ENCODE data around the gene GPRASP2. TPM values are rescaled to one million over a fixed set of nuclear protein-coding genes. Genes with fewer than 3 reads are reported as not detected.

GPRASP2 gene
- total and polyA plus RNA-seq, 9 of the 15 experiments (the other 6 are each of a cell fraction or from before 2014, with no cell fraction given) = 1.2 to 3.3 (median 2.1) TPM

- peak; percentile 99 for TF ChIP-seq USF2 (CRISPR knock-in tag; IDR thresholded peaks at IDR 0.05)
- no peak for TF ChIP-seq ZNF57 (CRISPR knock-in tag; IDR thresholded peaks at IDR 0.05)
- peak; percentile 73; the same call in 1 of the 2 replicates for TF ChIP-seq L3MBTL2 (IDR thresholded peaks at IDR 0.05)
- TF ChIP-seq YY1 (IDR thresholded peaks at IDR 0.05; ENCODE audit: borderline replicate concordance in 1 of 3, control insufficient read depth in 1 of 3, extremely low read depth in 1 of 3, insufficient read depth in 3 of 3, insufficient read length in 1 of 3, insufficient replicate concordance in 2 of 3, low read depth in 1 of 3, low read length in 2 of 3) = peak in 1 of 3 experiments; percentile 58
- TF ChIP-seq SFPQ (IDR thresholded peaks at IDR 0.05; ENCODE audit: low read depth, low read length) = no peak
- no peak for TF ChIP-seq SMARCE1 (IDR thresholded peaks at IDR 0.05)
- TF ChIP-seq BHLHE40 (IDR thresholded peaks at IDR 0.05; ENCODE audit: low read length) = peak; percentile 77
- TF ChIP-seq VEZF1 (CRISPR knock-in tag; IDR thresholded peaks at IDR 0.05) = no peak
- no peak for TF ChIP-seq HOXB6 (CRISPR knock-in tag; IDR thresholded peaks at IDR 0.05; ENCODE audit: borderline replicate concordance)
- TF ChIP-seq ZNF347 (CRISPR knock-in tag; IDR thresholded peaks at IDR 0.05; ENCODE audit: low read depth) = no peak
- 0 out of 4 replicates have a peak, but pooled peaks of 1 of the 2 experiments have one; percentile 20 for TF ChIP-seq RCOR1 (IDR thresholded peaks at IDR 0.05; ENCODE audit: borderline replicate concordance in 1 of 2, low read depth in 2 of 2, low read length in 2 of 2)
- TF ChIP-seq TAF7 (tag; IDR thresholded peaks at IDR 0.05) = peak; percentile 40; the same call in 1 of the 2 replicates
- no peak for TF ChIP-seq ASH1L (IDR thresholded peaks at IDR 0.05; ENCODE audit: borderline replicate concordance, low read depth, partially characterized antibody)
- TF ChIP-seq FOXJ2 (tag; IDR thresholded peaks at IDR 0.05) = no peak
- no peak for TF ChIP-seq ATF1 (CRISPR knock-in tag; IDR thresholded peaks at IDR 0.05)
- TF ChIP-seq ATF1 (tag; IDR thresholded peaks at IDR 0.05) = peak; percentile 62; the same call in 1 of the 2 replicates
- no peak for TF ChIP-seq PTRF (tag; IDR thresholded peaks at IDR 0.05)
- 0 out of 2 replicates have a peak, but pooled peaks have one; percentile 17 for TF ChIP-seq SUPT5H (IDR thresholded peaks at IDR 0.05)
- no peak for TF ChIP-seq LARP7 (IDR thresholded peaks at IDR 0.05)
- TF ChIP-seq SAFB (IDR thresholded peaks at IDR 0.05; ENCODE audit: borderline replicate concordance, low read depth, low read length) = no peak
- peak in 1 of 2 experiments; percentile 67; a peak in 1 of 4 replicates for TF ChIP-seq HDAC1 (IDR thresholded peaks at IDR 0.05)
- TF ChIP-seq ARHGAP35 (IDR thresholded peaks at IDR 0.05; ENCODE audit: partially characterized antibody) = no peak
- TF ChIP-seq ZFP1 (CRISPR knock-in tag; IDR thresholded peaks at IDR 0.05) = no peak
- TF ChIP-seq ADNP (tag; IDR thresholded peaks at IDR 0.05) = no peak
- TF ChIP-seq ZNF354B (CRISPR knock-in tag; IDR thresholded peaks at IDR 0.05) = no peak
Observed at GRCh38 chrX:102720237-102721168, 8.3 kb downstream of the GPRASP2 start, which contains the start of gene GPRASP3 (continued).
